ENCODE data around the gene TMEM145.

Gene TMEM145

GRCh38 chr19:42277821-42278451 lies 35.2 kb upstream of the TMEM145 start:
- DNase-seq = no peak

- DNase-seq = no peak
Measured at GRCh38 chr19:42278452-42279154, 34.5 kb upstream of the TMEM145 start.

DNA sequence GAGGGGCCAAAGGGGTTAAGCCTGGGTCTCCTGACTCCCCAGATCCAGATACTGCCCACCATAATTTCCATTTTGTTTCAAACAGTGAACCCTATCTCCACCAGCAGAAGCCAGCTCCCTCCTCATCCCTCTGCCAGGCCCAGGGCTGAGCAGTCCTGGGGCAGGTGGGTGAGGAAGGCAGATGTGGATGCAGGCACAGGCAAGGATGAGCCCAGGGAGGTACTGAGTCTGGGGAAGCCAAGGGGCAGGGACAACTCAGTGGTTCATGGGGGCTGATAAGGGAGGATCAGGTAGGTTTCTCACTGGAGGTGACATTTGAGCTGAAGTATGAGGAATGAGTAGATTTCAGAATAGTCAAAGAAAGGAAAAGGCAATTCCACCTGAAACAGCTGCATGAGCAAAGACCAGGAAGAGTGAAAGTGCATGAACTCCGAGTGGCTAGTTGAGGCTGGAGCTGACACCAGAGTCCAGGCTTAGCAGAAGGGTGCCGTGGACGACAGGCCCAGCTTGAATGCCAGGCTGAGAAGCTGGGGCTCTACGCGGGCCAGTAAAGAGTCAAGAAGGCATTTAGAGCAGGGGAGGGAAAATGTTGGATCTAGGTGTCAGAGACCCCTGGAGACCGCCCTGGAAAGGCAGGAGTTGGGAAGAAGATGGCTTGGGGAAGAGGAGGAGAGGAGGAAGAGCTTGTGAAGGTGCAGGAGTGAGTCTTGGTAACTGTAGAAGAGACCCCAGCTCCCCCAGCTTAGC lies 33.8 kb upstream of the TMEM145 start:
- peak in 2 of 56 donors; percentile 20 to 33 for DNase-seq

DNA sequence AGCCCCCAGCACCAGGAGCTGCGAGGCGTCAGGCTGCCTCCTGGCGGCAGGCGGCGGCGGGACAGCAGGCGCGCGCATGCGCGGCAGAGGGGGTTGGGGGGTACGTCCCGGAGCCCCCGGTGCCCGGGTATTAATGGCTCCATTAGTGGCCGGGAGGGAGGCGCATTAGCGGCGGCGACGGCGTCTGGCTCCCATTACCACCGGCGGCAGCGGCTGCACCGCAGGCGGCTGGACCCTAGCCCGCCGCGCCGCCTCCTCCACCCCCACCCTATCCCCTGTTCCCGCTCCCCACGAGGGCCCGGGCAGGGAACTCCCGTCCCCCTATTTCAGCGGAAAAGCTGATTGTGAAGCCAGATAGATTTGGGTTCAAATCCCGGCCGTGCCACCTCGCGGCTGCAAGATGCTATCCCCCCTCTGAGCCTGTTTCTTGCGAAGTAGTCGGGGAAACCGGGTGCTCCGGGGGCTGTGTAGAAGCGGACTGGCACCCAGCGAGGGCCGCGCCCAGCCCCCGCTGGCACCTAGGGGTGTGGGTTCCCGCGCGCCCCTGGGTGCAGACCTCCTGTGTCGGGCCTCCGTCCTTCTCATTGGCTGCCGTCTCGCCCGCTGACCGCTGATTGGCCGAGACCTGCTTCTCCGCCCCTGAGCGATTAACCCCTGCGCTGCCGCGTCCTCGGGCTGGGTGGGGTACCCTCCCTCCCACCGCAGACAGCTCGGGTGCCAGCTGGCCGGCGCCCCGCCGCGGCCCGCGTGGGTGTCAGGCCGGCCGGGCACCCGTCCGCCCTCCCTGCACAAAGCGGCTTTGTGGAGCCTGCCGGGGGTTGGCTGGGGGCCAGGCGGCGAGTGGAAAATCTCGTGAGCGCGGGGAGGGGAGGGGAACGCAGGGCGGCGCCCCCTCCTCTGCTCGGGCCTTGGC lies 33.0 kb upstream of the TMEM145 start:
- DNase-seq = peak; percentile 68 to 97 (median 92)

- peak in 36 of 56 donors; percentile 51 to 88 (median 76) for DNase-seq
Measured at GRCh38 chr19:42280815-42281145, 32.3 kb upstream of the TMEM145 start.

GRCh38 chr19:42281146-42281826 lies 31.8 kb upstream of the TMEM145 start:
- DNase-seq = peak in 46 of 56 donors; percentile 39 to 88 (median 72)

DNA sequence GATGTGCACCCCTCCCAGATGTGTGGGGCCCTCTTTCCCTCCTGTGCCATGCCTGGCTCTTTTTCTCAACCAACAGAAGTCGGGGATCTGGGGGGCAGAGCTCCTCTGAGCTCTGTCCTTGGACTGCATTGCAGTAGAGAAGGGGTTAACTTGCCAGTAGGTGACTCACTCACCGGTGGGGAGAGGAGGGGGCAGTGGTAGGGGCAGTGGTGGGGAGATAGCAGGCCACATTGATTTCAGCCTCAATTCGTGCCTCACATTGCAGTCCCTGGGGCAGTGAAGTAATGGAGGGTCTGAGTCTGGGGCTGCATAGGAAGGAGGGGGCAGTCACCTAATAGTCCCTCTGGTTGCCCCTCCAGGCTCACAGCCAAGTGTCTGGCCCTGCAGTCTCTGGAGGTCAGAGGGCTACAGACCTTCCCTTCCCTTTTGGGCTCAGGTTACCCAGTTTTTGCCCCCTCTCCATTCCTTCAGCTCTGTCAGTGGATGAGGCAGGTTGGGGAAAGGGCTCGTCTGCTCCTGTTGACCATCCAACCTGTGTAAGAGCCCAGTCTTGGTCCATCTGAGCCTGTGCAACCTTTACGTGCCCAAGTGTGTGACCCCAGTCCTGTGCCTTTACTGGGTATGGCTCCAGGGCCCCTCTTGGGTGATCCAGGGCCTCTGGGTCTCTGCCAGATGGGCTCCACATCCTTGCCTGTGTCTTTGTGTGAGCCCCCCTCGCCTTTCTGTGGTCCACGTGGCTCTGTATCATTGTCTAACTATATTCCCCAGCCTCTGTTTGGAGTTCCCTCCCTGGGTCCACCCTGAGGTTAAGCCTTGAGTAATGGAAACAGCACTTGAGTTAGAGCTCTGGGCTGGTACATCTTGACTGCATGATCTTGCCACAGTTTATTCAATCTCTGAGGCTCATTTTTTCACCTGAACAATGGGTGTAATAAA lies 31.0 kb upstream of the TMEM145 start:
- peak in 2 of 56 donors; percentile 43 to 69 for DNase-seq

GRCh38 chr19:42282819-42283187 lies 30.3 kb upstream of the TMEM145 start:
- DNase-seq = peak in 1 of 56 donors; percentile 31

GRCh38 chr19:42283188-42284065 lies 29.7 kb upstream of the TMEM145 start:
- peak; percentile 47 to 97 (median 92) for DNase-seq

GRCh38 chr19:42284066-42284501 lies 29.0 kb upstream of the TMEM145 start:
- peak in 48 of 56 donors; percentile 39 to 96 (median 81) for DNase-seq

- DNase-seq = peak in 2 of 56 donors; percentile 29 to 56
Measured at GRCh38 chr19:42284591-42285341, 28.3 kb upstream of the TMEM145 start.

DNA sequence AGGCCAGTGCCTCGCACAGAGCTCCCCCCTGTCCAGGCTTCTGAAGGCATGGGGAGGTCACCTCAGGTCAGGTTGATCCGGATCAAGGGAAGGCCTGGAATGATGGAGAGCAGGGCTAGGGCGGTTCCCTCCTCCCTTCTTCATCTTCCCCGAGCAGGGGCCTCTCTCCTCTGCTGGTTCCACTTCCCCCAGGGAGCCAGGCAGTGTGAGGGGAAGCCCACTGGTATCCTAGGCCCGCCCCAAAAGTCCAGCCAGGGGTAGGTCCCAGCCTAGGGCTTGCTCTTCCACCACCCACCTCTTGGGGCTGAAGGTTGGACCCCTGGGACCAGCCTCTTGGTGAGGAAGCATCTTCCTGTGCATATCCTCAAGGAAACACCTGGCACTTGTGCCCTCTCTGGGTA lies 27.6 kb upstream of the TMEM145 start:
- DNase-seq = no peak

DNA sequence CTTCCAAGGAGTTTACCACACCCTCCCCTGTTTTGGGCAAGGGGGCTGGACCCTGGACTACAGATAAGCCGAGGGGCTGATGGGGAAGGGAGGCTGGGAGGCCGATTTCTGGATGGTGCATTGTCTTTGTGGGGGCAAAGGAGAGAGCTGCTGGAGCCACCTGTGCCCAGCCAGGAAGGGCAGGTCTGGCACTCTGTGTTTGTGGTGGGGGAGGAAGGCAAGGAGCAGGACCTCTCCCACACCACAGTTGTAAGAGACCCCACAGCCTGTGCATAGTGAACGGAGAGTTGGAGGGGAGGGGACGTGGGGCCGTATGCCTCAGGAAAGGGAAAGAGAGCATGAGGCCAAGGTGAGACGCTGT lies 27.1 kb upstream of the TMEM145 start:
- DNase-seq = no peak

GRCh38 chr19:42286349-42287016 lies 26.6 kb upstream of the TMEM145 start:
- DNase-seq = peak in 22 of 56 donors; percentile 11 to 81 (median 36)

DNA sequence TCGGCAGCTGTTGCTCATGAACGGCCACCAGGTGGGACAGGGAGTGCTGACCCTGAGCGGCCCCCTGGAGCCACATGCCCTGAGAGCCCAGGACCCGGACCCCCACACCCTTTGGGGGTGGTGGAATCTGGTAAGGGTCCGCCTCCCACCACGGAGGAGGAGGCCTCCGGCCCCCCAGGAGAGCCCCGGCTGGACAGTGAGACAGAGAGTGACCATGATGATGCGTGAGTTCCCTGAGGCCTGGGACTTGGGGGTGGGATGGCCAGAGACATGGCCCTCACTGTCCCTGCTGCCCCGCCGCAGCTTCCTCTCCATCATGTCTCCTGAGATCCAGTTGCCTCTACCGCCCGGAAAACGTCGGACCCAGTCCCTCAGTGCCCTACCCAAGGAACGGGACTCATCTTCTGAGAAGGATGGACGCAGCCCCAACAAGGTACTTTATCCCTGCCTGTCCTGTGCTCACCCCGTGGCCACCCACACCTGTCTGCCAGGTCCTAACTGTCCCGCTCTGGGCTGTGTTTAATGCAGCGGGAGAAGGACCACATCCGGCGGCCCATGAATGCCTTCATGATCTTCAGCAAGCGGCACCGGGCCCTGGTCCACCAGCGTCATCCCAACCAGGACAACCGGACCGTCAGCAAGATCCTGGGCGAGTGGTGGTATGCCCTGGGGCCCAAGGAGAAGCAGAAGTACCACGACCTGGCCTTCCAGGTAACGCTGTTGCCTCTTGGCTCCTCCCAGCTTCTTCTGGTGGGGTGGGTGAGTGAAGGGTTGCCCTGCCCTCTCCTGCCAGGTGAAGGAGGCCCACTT lies 25.9 kb upstream of the TMEM145 start:
- no peak for DNase-seq

GRCh38 chr19:42287827-42288107 lies 25.3 kb upstream of the TMEM145 start:
- no peak for DNase-seq

DNA sequence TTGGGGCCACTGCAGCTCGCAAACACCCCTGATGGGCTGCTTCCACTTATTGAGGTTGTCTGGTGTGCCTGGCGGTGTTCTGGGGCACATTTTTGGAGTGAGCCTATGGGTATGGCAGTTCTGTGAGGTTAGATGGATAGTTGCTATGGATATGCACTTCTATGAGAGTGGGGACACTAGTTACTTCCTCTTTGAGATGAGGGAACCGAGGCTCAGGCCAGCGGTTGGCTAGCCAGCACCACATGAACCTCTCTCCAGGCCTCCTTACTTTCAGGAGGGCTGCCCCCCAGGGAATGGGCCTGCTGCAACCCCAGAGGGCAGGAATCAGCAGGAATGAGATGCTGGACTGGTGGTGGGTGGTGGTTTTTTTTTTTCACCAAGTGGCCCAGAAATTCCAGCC lies 24.7 kb upstream of the TMEM145 start:
- no peak for DNase-seq

Measured in amygdala (tissue), 56 donors.